NB4 (cell line): ENCODE data around the gene CGB3.

Source experiments
- POLR2A ChIP-seq: IDR thresholded peaks from 2 replicates; pipeline ENCODE4 v1.6.1; 2011; ENCODE audit warnings: mild to moderate bottlenecking; ENCODE audit not compliant: insufficient read length; ENCODE audit errors: extremely low read depth
- TF ChIP-seq, protein P1 (sequence below): IDR thresholded peaks from one replicate; pipeline ENCODE4 v1.5.1; 2012; ENCODE audit warnings: low read depth, low read length

DNA sequence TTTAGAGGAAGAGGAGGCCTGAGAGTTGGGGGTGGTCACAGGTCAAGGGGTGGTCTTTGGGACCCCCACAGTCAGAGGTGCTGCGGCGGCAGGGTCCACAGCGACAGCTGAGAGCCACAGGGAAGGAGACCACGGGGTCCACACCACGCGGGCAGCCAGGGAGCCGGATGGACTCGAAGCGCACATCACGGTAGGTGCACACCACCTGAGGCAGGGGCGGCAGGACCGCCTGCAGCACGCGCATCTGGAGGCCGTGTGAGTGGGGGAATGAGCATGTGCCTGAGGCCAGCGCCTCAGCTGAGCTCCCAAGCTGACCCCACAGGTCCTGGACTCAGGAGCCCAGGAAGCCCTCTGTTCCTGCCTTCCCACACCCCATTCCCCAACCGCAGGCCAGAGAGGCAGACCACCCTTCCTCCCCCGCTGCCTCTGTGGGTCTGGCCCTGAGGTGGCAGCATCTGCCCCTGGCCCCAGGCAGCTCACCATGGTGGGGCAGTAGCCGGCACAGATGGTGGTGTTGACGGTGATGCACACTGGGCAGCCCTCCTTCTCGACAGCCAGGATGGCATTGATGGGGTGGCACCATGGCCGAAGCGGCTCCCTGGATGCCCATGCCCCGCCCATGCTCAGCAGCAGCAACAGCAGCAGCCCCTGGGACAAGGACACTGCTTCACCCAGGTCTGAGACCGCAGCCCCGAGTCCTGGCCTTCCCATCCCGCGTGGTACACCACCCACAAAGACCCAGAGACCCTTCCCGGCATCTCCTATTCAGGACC, 7.9 kb downstream of the CGB3 start:
- TF ChIP-seq, protein P1, sequence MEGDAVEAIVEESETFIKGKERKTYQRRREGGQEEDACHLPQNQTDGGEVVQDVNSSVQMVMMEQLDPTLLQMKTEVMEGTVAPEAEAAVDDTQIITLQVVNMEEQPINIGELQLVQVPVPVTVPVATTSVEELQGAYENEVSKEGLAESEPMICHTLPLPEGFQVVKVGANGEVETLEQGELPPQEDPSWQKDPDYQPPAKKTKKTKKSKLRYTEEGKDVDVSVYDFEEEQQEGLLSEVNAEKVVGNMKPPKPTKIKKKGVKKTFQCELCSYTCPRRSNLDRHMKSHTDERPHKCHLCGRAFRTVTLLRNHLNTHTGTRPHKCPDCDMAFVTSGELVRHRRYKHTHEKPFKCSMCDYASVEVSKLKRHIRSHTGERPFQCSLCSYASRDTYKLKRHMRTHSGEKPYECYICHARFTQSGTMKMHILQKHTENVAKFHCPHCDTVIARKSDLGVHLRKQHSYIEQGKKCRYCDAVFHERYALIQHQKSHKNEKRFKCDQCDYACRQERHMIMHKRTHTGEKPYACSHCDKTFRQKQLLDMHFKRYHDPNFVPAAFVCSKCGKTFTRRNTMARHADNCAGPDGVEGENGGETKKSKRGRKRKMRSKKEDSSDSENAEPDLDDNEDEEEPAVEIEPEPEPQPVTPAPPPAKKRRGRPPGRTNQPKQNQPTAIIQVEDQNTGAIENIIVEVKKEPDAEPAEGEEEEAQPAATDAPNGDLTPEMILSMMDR, result no peak
- TF ChIP-seq POLR2A, result no peak
